ENCODE data around the gene IGF2BP2. TPM values are rescaled to one million over a fixed set of nuclear protein-coding genes. Genes with fewer than 3 reads are reported as not detected.
A peak's percentile ranks its signal among the peaks of the same experiment; 100 is the strongest.
"Not testable (repeated sequence)": the region's sequence is repeated elsewhere in the genome, so short reads cannot be mapped to it uniquely, and the experiment has no call there.

The IGF2BP2 gene
- total RNA-seq, 1 donor from 2014 or later, result 118 TPM

- not testable (repeated sequence) for H3K36me3 Mint-ChIP-seq (ENCODE audit: unreplicated experiment); H3K4me3 Mint-ChIP-seq (ENCODE audit: unreplicated experiment); H3K27ac Mint-ChIP-seq (ENCODE audit: unreplicated experiment); H3K9me3 Mint-ChIP-seq (ENCODE audit: unreplicated experiment); H3K27me3 Mint-ChIP-seq (ENCODE audit: unreplicated experiment)
- peak; percentile 45 for DNase-seq
- TF ChIP-seq CTCF (IDR thresholded peaks at IDR 0.05; ENCODE audit: partially characterized antibody, unreplicated experiment), result peak; percentile 93
- H3K4me1 Mint-ChIP-seq (ENCODE audit: low read depth, unreplicated experiment), result peaks cover 15% of the 10 kb centered on the region
Measured at GRCh38 chr3:185768578-185768982, 56.3 kb downstream of the IGF2BP2 start.

- no peak for DNase-seq
Measured at GRCh38 chr3:185767002-185767688, 57.7 kb downstream of the IGF2BP2 start.

DNA sequence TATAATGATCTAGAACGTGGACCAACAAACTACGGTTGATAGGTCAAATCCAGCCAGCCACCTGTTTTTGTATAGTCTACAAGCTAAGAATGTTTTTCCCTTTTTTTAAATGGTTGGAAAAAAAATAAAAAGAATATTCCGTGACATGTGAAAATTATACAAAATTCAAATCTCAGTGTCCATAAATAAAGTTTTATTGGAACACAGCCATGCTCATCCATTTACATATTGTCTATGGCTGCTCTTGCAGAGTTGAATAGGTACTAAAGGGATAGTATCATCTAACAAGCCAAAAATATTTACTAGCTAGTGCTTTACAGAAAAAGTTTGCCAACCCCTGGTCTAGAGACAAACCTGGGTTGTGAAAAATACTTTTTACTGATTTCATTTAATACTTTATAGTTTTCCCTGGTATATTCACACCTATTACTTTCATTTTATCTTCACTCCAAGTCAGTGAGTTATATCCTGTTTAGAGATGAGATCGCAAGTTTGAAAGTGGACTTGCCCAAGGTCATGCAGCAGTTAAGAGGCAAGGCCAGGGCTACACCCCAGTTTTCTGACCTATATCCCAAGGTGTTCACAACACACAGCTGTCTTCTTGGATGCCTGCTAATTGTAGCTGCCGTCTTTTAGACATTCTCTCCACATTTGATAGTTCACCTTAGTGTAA lies 58.4 kb downstream of the IGF2BP2 start:
- no peak for TF ChIP-seq CTCF (IDR thresholded peaks at IDR 0.05; ENCODE audit: partially characterized antibody, unreplicated experiment)
- Mint-ChIP-seq H3K27me3 (ENCODE audit: unreplicated experiment) (peaks cover 2% of the 10 kb centered on the region), H3K27ac (ENCODE audit: unreplicated experiment) (no peak overlapping the region), H3K4me3 (ENCODE audit: unreplicated experiment) (no peak overlapping the region), H3K36me3 (ENCODE audit: unreplicated experiment) (no peaks in the 10 kb centered on the region), H3K4me1 (ENCODE audit: low read depth, unreplicated experiment) (peaks cover 15% of the 10 kb centered on the region), H3K9me3 (ENCODE audit: unreplicated experiment) (peaks cover 1% of the 10 kb centered on the region)
- DNase-seq, result no peak

More at GRCh38 chr3:185767002-185767688, 57.7 kb downstream of the IGF2BP2 start:
- Mint-ChIP-seq H3K4me1 (ENCODE audit: low read depth, unreplicated experiment) (peaks cover 15% of the 10 kb centered on the region), H3K27ac (ENCODE audit: unreplicated experiment) (no peak overlapping the region), H3K4me3 (ENCODE audit: unreplicated experiment) (no peak overlapping the region), H3K9me3 (ENCODE audit: unreplicated experiment) (peaks cover 1% of the 10 kb centered on the region), H3K36me3 (ENCODE audit: unreplicated experiment) (no peaks in the 10 kb centered on the region), H3K27me3 (ENCODE audit: unreplicated experiment) (peaks cover 2% of the 10 kb centered on the region)
- TF ChIP-seq CTCF (IDR thresholded peaks at IDR 0.05; ENCODE audit: partially characterized antibody, unreplicated experiment), result no peak

DNA sequence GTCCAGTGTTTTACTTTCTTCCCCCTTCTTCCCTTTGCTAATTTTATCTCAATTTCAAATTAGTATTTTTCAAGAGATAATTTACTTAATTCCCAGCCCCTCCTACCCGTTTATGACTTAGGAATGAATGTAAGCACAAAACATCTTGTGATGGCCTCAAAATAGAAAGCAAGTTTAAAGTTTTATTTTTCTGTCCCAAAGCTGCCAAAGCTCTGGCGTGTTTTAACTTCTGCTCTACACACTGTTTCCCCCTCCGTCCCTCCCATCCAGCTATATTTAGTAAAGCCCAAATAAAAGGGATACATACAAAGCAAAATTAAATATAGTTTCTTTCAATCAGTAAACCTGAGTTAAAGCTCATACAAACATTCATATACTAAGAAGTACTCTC lies 59.9 kb downstream of the IGF2BP2 start:
- TF ChIP-seq CTCF (IDR thresholded peaks at IDR 0.05; ENCODE audit: partially characterized antibody, unreplicated experiment), result no peak
- Mint-ChIP-seq H3K27ac (ENCODE audit: unreplicated experiment) (no peak overlapping the region), H3K4me1 (ENCODE audit: low read depth, unreplicated experiment) (peaks cover 21% of the 10 kb centered on the region), H3K27me3 (ENCODE audit: unreplicated experiment) (peaks cover 4% of the 10 kb centered on the region), H3K9me3 (ENCODE audit: unreplicated experiment) (peaks cover 1% of the 10 kb centered on the region), H3K4me3 (ENCODE audit: unreplicated experiment) (peak overlapping the region; percentile 30), H3K36me3 (ENCODE audit: unreplicated experiment) (no peaks in the 10 kb centered on the region)
- no peak for DNase-seq
